Erythroblast (primary cell): ENCODE data around the gene BCL2L2.

ENCODE experiments used
- GATA1 ChIP-seq: IDR thresholded peaks from 2 replicates; pipeline ENCODE4 v1.6.1; 2011; ENCODE audit warnings: low read depth, mild to moderate bottlenecking, control low read depth, low read length, moderate library complexity
- POLR2A ChIP-seq: IDR thresholded peaks from 2 replicates; pipeline ENCODE4 v1.6.1; 2011; ENCODE audit warnings: mild to moderate bottlenecking, low read length

- TF ChIP-seq POLR2A: no peak
- TF ChIP-seq GATA1: no peak
These were observed 20.1 kb downstream of the BCL2L2 start for GRCh38 chr14:23326491-23327332.
